ENCODE data around the gene FNDC5. TPM values are rescaled to one million over a fixed set of nuclear protein-coding genes. Genes with fewer than 3 reads are reported as not detected.

FNDC5 gene
- total and polyA plus RNA-seq, 10 of the 15 experiments (the other 5 are each of a cell fraction or from before 2014, with no cell fraction given) = 0.01 to 0.29 (median 0.19) TPM; not detected in 4

DNA sequence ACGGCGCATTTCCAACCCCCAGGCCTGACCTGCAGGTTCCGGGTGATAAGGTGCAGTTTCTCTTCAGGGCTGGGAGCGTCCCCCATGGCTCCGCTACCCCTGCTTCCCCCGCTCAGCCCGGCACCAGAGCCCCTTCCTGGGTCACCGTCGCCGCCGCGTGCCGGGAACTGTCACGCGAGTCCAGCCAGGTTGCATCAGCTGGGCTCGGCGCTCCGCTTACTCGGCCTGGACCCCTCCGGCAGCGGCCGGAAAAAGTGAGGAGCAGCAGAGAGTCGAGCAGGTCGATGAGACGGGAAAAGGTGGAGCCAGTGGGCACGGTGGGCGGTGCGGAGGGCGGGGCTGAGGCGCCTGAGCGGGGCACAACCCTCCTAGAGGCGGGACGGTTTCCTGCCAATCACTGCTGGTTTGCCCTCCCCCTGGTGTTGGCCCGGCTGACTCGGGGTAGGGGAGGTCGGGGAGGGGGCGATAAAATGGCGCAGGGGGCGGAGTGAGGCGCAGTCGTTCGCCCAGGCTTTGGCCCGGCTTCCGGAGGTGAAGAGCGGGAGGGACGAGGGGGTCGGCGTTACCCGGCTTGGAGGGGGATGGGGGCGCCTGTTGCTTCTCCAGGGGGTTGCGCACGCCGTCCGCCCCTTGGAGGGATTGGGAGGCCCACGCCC, 53.4 kb downstream of the FNDC5 start, which contains the start of the genes S100PBP and YARS1 (continued):
- TF ChIP-seq, protein P1, sequence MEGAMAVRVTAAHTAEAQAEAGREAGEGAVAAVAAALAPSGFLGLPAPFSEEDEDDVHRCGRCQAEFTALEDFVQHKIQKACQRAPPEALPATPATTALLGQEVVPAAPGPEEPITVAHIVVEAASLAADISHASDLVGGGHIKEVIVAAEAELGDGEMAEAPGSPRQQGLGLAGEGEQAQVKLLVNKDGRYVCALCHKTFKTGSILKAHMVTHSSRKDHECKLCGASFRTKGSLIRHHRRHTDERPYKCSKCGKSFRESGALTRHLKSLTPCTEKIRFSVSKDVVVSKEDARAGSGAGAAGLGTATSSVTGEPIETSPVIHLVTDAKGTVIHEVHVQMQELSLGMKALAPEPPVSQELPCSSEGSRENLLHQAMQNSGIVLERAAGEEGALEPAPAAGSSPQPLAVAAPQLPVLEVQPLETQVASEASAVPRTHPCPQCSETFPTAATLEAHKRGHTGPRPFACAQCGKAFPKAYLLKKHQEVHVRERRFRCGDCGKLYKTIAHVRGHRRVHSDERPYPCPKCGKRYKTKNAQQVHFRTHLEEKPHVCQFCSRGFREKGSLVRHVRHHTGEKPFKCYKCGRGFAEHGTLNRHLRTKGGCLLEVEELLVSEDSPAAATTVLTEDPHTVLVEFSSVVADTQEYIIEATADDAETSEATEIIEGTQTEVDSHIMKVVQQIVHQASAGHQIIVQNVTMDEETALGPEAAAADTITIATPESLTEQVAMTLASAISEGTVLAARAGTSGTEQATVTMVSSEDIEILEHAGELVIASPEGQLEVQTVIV (IDR thresholded peaks at IDR 0.05; ENCODE audit: borderline replicate concordance, partially characterized antibody) = peak; percentile 92
- TF ChIP-seq LARP7 (IDR thresholded peaks at IDR 0.05) (peak; percentile 91), POLR2A (IDR thresholded peaks at IDR 0.05; ENCODE audit: low read depth, low read length) (peak; percentile 92), CBX5 (IDR thresholded peaks at IDR 0.05; ENCODE audit: low read depth) (peak; percentile 42; the same call in 1 of the 2 replicates), POLR2AphosphoS2 (IDR thresholded peaks at IDR 0.05; ENCODE audit: low read depth, low read length) (peak; percentile 96), STAT3 (IDR thresholded peaks at IDR 0.05; ENCODE audit: low read depth, low read length) (no peak), EZH2 (IDR thresholded peaks at IDR 0.05; ENCODE audit: borderline replicate concordance, control insufficient read depth, low read depth, low read length) (no peak), IRF4 (IDR thresholded peaks at IDR 0.05; ENCODE audit: low read depth, low read length) (peak; percentile 24; the same call in 1 of the 2 replicates), ASH2L (IDR thresholded peaks at IDR 0.05; ENCODE audit: borderline replicate concordance, low read depth) (no peak; the same call in 1 of the 2 replicates), POU2F2 (IDR thresholded peaks at IDR 0.05; ENCODE audit: borderline replicate concordance, low read depth, low read length) (peak; percentile 55; the same call in 2 of the 3 replicates), SRF (IDR thresholded peaks at IDR 0.05; ENCODE audit: low read depth in 2 of 2, low read length in 2 of 2) (peak; percentile 97 to 100), SIX5 (IDR thresholded peaks at IDR 0.05; ENCODE audit: low read depth, low read length, severe bottlenecking) (peak; percentile 59), POLR2AphosphoS5 (IDR thresholded peaks at IDR 0.05; ENCODE audit: low read length) (peak; percentile 72), REST (IDR thresholded peaks at IDR 0.05; ENCODE audit: low read depth, low read length) (no peak), RAD21 (IDR thresholded peaks at IDR 0.05; ENCODE audit: insufficient read depth, low read depth, low read length) (no peak)
- TF ChIP-seq, protein P2, sequence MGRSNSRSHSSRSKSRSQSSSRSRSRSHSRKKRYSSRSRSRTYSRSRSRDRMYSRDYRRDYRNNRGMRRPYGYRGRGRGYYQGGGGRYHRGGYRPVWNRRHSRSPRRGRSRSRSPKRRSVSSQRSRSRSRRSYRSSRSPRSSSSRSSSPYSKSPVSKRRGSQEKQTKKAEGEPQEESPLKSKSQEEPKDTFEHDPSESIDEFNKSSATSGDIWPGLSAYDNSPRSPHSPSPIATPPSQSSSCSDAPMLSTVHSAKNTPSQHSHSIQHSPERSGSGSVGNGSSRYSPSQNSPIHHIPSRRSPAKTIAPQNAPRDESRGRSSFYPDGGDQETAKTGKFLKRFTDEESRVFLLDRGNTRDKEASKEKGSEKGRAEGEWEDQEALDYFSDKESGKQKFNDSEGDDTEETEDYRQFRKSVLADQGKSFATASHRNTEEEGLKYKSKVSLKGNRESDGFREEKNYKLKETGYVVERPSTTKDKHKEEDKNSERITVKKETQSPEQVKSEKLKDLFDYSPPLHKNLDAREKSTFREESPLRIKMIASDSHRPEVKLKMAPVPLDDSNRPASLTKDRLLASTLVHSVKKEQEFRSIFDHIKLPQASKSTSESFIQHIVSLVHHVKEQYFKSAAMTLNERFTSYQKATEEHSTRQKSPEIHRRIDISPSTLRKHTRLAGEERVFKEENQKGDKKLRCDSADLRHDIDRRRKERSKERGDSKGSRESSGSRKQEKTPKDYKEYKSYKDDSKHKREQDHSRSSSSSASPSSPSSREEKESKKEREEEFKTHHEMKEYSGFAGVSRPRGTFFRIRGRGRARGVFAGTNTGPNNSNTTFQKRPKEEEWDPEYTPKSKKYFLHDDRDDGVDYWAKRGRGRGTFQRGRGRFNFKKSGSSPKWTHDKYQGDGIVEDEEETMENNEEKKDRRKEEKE (IDR thresholded peaks at IDR 0.05) = no peak
- TF ChIP-seq, protein P3, sequence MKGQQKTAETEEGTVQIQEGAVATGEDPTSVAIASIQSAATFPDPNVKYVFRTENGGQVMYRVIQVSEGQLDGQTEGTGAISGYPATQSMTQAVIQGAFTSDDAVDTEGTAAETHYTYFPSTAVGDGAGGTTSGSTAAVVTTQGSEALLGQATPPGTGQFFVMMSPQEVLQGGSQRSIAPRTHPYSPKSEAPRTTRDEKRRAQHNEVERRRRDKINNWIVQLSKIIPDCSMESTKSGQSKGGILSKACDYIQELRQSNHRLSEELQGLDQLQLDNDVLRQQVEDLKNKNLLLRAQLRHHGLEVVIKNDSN (IDR thresholded peaks at IDR 0.05; ENCODE audit: borderline replicate concordance, extremely low read length, insufficient read depth, low read depth, low read length) = no peak

Measured in GM12878 (cell line).